ENCODE results near the gene MKLN1.

The MKLN1 gene

GRCh38 chr7:131546126-131546525 lies 218.4 kb downstream of the MKLN1 start:
- DNase-seq (ENCODE audit: low read depth): no peak
- no peak overlapping the region for H3K4me3 ChIP-seq (replicated peaks; ENCODE audit: low read depth, low read length)
- TF ChIP-seq CTCF (IDR thresholded peaks at IDR 0.05; ENCODE audit: low read length, missing control alignments): no peak
